IPS-18a (cell line): Measurements from ENCODE around the gene PPIL1.
"Not testable (repeated sequence)": the region's sequence is repeated elsewhere in the genome, so short reads cannot be mapped to it uniquely, and the experiment has no call there.

Experiments used
- H3K27ac ChIP-seq: one replicate; pipeline ENCODE4 v1.5.1; 2013; ENCODE audit warnings: low read length
- H3K27me3 ChIP-seq: one replicate; pipeline ENCODE4 v1.6.1; 2013; ENCODE audit warnings: mild to moderate bottlenecking, low read length; ENCODE audit not compliant: control insufficient read depth, insufficient read depth
- H3K36me3 ChIP-seq: one replicate; pipeline ENCODE4 v1.6.1; 2013; ENCODE audit warnings: low read depth, low read length; ENCODE audit not compliant: control insufficient read depth
- H3K4me1 ChIP-seq: one replicate; pipeline ENCODE4 v1.6.1; 2013; ENCODE audit warnings: low read depth, low read length; ENCODE audit not compliant: control insufficient read depth
- H3K4me3 ChIP-seq: one replicate; pipeline ENCODE4 v1.5.1; 2013; ENCODE audit warnings: low read length
- H3K9ac ChIP-seq: one replicate; pipeline ENCODE4 v1.6.1; 2013; ENCODE audit warnings: mild to moderate bottlenecking, low read length, moderate library complexity
- H3K9me3 ChIP-seq: one replicate; pipeline ENCODE4 v1.6.1; 2013; ENCODE audit warnings: low read depth, low read length; ENCODE audit not compliant: control insufficient read depth

Gene PPIL1

GRCh38 chr6:36817847-36818246 lies 56.8 kb downstream of the PPIL1 start:
- no peak overlapping the region for H3K27ac ChIP-seq
- no peaks in the 10 kb centered on the region for H3K9me3 ChIP-seq
- no peaks in the 10 kb centered on the region for H3K27me3 ChIP-seq
- peaks cover 5% of the 10 kb centered on the region for H3K4me1 ChIP-seq
- H3K4me3 ChIP-seq, result no peak overlapping the region
- no peaks in the 10 kb centered on the region for H3K36me3 ChIP-seq
- no peak overlapping the region for H3K9ac ChIP-seq

- H3K9me3 ChIP-seq, result no peaks in the 10 kb centered on the region
- H3K4me3 ChIP-seq, result no peak overlapping the region
- no peak overlapping the region for H3K27ac ChIP-seq
- peaks cover 5% of the 10 kb centered on the region for H3K4me1 ChIP-seq
- no peak overlapping the region for H3K9ac ChIP-seq
- H3K27me3 ChIP-seq, result no peaks in the 10 kb centered on the region
- H3K36me3 ChIP-seq, result no peaks in the 10 kb centered on the region
Observed at GRCh38 chr6:36817176-36817817, 57.3 kb downstream of the PPIL1 start.

- H3K4me3 ChIP-seq, result no peak overlapping the region
- no peaks in the 10 kb centered on the region for H3K36me3 ChIP-seq
- no peak overlapping the region for H3K9ac ChIP-seq
- H3K27ac ChIP-seq, result no peak overlapping the region
- H3K27me3 ChIP-seq, result no peaks in the 10 kb centered on the region
- peaks cover 5% of the 10 kb centered on the region for H3K4me1 ChIP-seq
- no peaks in the 10 kb centered on the region for H3K9me3 ChIP-seq
Observed at GRCh38 chr6:36815962-36816735, 58.5 kb downstream of the PPIL1 start.

GRCh38 chr6:36814249-36814648 lies 60.4 kb downstream of the PPIL1 start:
- no peaks in the 10 kb centered on the region for H3K9me3 ChIP-seq
- H3K4me3 ChIP-seq, result no peak overlapping the region
- peaks cover 5% of the 10 kb centered on the region for H3K4me1 ChIP-seq
- no peaks in the 10 kb centered on the region for H3K36me3 ChIP-seq
- H3K27ac ChIP-seq, result no peak overlapping the region
- H3K9ac ChIP-seq, result no peak overlapping the region
- no peaks in the 10 kb centered on the region for H3K27me3 ChIP-seq

GRCh38 chr6:36813526-36813925 lies 61.1 kb downstream of the PPIL1 start:
- Histone ChIP-seq H3K27me3 (no peaks in the 10 kb centered on the region), H3K4me3 (no peak overlapping the region), H3K9ac (no peak overlapping the region), H3K4me1 (peaks cover 5% of the 10 kb centered on the region), H3K36me3 (no peaks in the 10 kb centered on the region), H3K27ac (no peak overlapping the region), H3K9me3 (no peaks in the 10 kb centered on the region)

- H3K27me3 ChIP-seq, H3K36me3 ChIP-seq, H3K9me3 ChIP-seq, H3K4me3 ChIP-seq, H3K4me1 ChIP-seq, H3K27ac ChIP-seq, H3K9ac ChIP-seq: not testable (repeated sequence)
Observed at GRCh38 chr6:36813047-36813446, 61.6 kb downstream of the PPIL1 start.

- Histone ChIP-seq H3K9me3 (no peaks in the 10 kb centered on the region), H3K4me1 (peaks cover 9% of the 10 kb centered on the region)
Observed at GRCh38 chr6:36809941-36810803, 64.4 kb downstream of the PPIL1 start.

GRCh38 chr6:36809156-36809555 lies 65.4 kb downstream of the PPIL1 start:
- no peak overlapping the region for H3K27ac ChIP-seq
- no peak overlapping the region for H3K9ac ChIP-seq
- no peaks in the 10 kb centered on the region for H3K27me3 ChIP-seq
- H3K4me3 ChIP-seq, result no peak overlapping the region
- H3K36me3 ChIP-seq, result no peaks in the 10 kb centered on the region
- H3K9me3 ChIP-seq, result no peaks in the 10 kb centered on the region
- peaks cover 18% of the 10 kb centered on the region for H3K4me1 ChIP-seq

More at GRCh38 chr6:36809941-36810803, 64.4 kb downstream of the PPIL1 start:
- no peaks in the 10 kb centered on the region for H3K36me3 ChIP-seq
- H3K4me3 ChIP-seq, result no peak overlapping the region
- no peaks in the 10 kb centered on the region for H3K27me3 ChIP-seq
- H3K9ac ChIP-seq, result no peak overlapping the region
- H3K27ac ChIP-seq, result no peak overlapping the region

GRCh38 chr6:36808634-36809033 lies 66.0 kb downstream of the PPIL1 start:
- H3K27me3 ChIP-seq, result no peaks in the 10 kb centered on the region

GRCh38 chr6:36807750-36808149 lies 66.9 kb downstream of the PPIL1 start:
- no peaks in the 10 kb centered on the region for H3K36me3 ChIP-seq
- H3K9ac ChIP-seq, result no peak overlapping the region
- H3K9me3 ChIP-seq, result no peaks in the 10 kb centered on the region
- no peaks in the 10 kb centered on the region for H3K27me3 ChIP-seq
- H3K4me1 ChIP-seq, result peaks cover 24% of the 10 kb centered on the region
- H3K27ac ChIP-seq, result no peak overlapping the region
- no peak overlapping the region for H3K4me3 ChIP-seq

More at GRCh38 chr6:36808634-36809033, 66.0 kb downstream of the PPIL1 start:
- Histone ChIP-seq H3K27ac (no peak overlapping the region), H3K4me1 (peaks cover 23% of the 10 kb centered on the region), H3K4me3 (no peak overlapping the region), H3K9ac (no peak overlapping the region), H3K9me3 (no peaks in the 10 kb centered on the region), H3K36me3 (no peaks in the 10 kb centered on the region)

GRCh38 chr6:36807143-36807542 lies 67.5 kb downstream of the PPIL1 start:
- H3K9me3 ChIP-seq, result no peaks in the 10 kb centered on the region
- H3K36me3 ChIP-seq, result no peaks in the 10 kb centered on the region
- no peak overlapping the region for H3K27ac ChIP-seq
- no peak overlapping the region for H3K9ac ChIP-seq
- peaks cover 24% of the 10 kb centered on the region for H3K4me1 ChIP-seq
- H3K27me3 ChIP-seq, result no peaks in the 10 kb centered on the region
- H3K4me3 ChIP-seq, result no peak overlapping the region
